H1 (cell line): Measurements from ENCODE around the gene MRTFA. TPM values are rescaled to one million over a fixed set of nuclear protein-coding genes. Genes with fewer than 3 reads are reported as not detected.

ENCODE experiments used
- CTCF ChIA-PET: fragments of 300-600 bp; sonication (Branson Sonifier 250); formaldehyde crosslinking; loops from one replicate; lab custom pipeline; 2021; ENCODE audit not compliant: partially characterized antibody; lab: Charles Lee
- POLR2A ChIA-PET: fragments of 300-600 bp; sonication (Branson Sonifier 250); formaldehyde crosslinking; loops from one replicate; lab custom pipeline; 2021; ENCODE audit warnings: inconsistent platforms; ENCODE audit not compliant: partially characterized antibody; lab: Charles Lee
- DNase-seq, 2 experiments: peaks; one replicate each; pipeline versions ENCODE4 v3.0.0 to v3.0.0-alpha.2; 2010 to 2022; ENCODE audit warnings: low spot score in 2 of 2, low read depth in 1 of 2, mixed read lengths in 1 of 2
- FAIRE-seq: peaks from 2 replicates; lab custom pipeline; 2011; peaks lifted over from hg19 to GRCh38; lab: Jason Lieb, UNC
- H2AFZ ChIP-seq: 2 replicates; pipeline ENCODE4 v1.8.1; 2012; ENCODE audit warnings: low read length, inconsistent platforms
- H2AK5ac ChIP-seq: 2 replicates; pipeline ENCODE4 v1.6.1; 2013; ENCODE audit warnings: low read depth, low read length
- H2BK120ac ChIP-seq: replicated peaks from 2 replicates; pipeline ENCODE3; 2013; ENCODE audit warnings: low read depth, low read length, inconsistent platforms
- H2BK12ac ChIP-seq: 2 replicates; pipeline ENCODE4 v1.6.1; 2013; ENCODE audit warnings: low read depth, low read length
- H2BK15ac ChIP-seq: 2 replicates; pipeline ENCODE4 v1.6.1; 2013; ENCODE audit warnings: low read length
- H2BK20ac ChIP-seq: 2 replicates; pipeline ENCODE4 v1.6.1; 2013; ENCODE audit warnings: low read length
- H2BK5ac ChIP-seq: 2 replicates; pipeline ENCODE4 v1.6.1; 2013; ENCODE audit warnings: low read depth, low read length
- H3K14ac ChIP-seq: 2 replicates; pipeline ENCODE4 v1.6.1; 2013; ENCODE audit warnings: inconsistent platforms; ENCODE audit not compliant: insufficient read length
- H3K18ac ChIP-seq: 2 replicates; pipeline ENCODE4 v1.6.1; 2013; ENCODE audit warnings: low read length; ENCODE audit errors: extremely low read depth
- H3K23ac ChIP-seq: 2 replicates; pipeline ENCODE4 v1.6.1; 2013; ENCODE audit warnings: inconsistent platforms; ENCODE audit not compliant: insufficient read length
- H3K23me2 ChIP-seq: 2 replicates; pipeline ENCODE4 v1.6.1; 2013; ENCODE audit warnings: low read depth, low read length
- H3K27ac ChIP-seq: 2 replicates; pipeline ENCODE4 v1.6.1; 2011; ENCODE audit warnings: low read depth, low read length, inconsistent platforms
- H3K27me3 ChIP-seq, 4 experiments: replicated peaks in 1 of 4; 1 replicate in 1 of 4; 2 replicates in 3 of 4; pipeline versions ENCODE4 v1.6.1 to v1.8.1; 2011 to 2013; ENCODE audit warnings: low read length in 3 of 4, mild to moderate bottlenecking in 3 of 4, inconsistent platforms in 2 of 4, mixed read lengths in 2 of 4, moderate library complexity in 1 of 4; ENCODE audit not compliant: control insufficient read depth in 3 of 4, insufficient read depth in 3 of 4; ENCODE audit errors: extremely low read depth in 1 of 4
- H3K36me3 ChIP-seq, 4 experiments: 2 replicates each; pipeline versions ENCODE4 v1.6.1 to v1.8.1; 2011 to 2013; ENCODE audit warnings: mild to moderate bottlenecking in 4 of 4, low read length in 3 of 4, moderate library complexity in 2 of 4, control low read depth in 1 of 4, inconsistent platforms in 1 of 4; ENCODE audit not compliant: insufficient read depth in 4 of 4, control insufficient read depth in 2 of 4
- H3K4ac ChIP-seq: replicated peaks from 2 replicates; pipeline ENCODE3; 2013; ENCODE audit warnings: low read length, low read depth, mixed read lengths, inconsistent platforms; ENCODE audit not compliant: insufficient read length
- H3K4me1 ChIP-seq, 4 experiments: replicated peaks in 1 of 4; 1 replicate in 1 of 4; 2 replicates in 3 of 4; pipeline versions ENCODE4 v1.6.1 to v1.8.1; 2011 to 2013; ENCODE audit warnings: low read length in 3 of 4, inconsistent platforms in 2 of 4, mixed read lengths in 1 of 4; ENCODE audit not compliant: insufficient read depth in 4 of 4, control insufficient read depth in 3 of 4
- H3K4me2 ChIP-seq, 2 experiments: 2 replicates each; pipeline versions ENCODE4 v1.6.1 to v1.8.1; 2011 to 2013; ENCODE audit warnings: low read depth in 2 of 2, low read length in 2 of 2, control low read depth in 1 of 2, inconsistent platforms in 1 of 2, mild to moderate bottlenecking in 1 of 2; ENCODE audit not compliant: insufficient read depth in 1 of 2
- H3K4me3 ChIP-seq, 4 experiments: fragments of 200-600, 300-600 bp in 1 of 4; sonication (generic), shearing (Covaris generic), sonication (Bioruptor Twin) in 1 of 4; 2 replicates each; pipeline versions ENCODE4 v1.5.1 to v1.8.1; 2011 to 2016; ENCODE audit warnings: low read length in 4 of 4, low read depth in 3 of 4, control low read depth in 2 of 4, inconsistent platforms in 2 of 4, mild to moderate bottlenecking in 2 of 4, mixed read lengths in 1 of 4, moderate library complexity in 1 of 4; ENCODE audit not compliant: insufficient read depth in 2 of 4; ENCODE audit errors: extremely low read depth in 1 of 4
- H3K56ac ChIP-seq: replicated peaks from 2 replicates; pipeline ENCODE3; 2013; ENCODE audit warnings: low read depth, mild to moderate bottlenecking, mixed read lengths, low read length, inconsistent platforms; ENCODE audit not compliant: insufficient read length
- H3K79me1 ChIP-seq: 2 replicates; pipeline ENCODE4 v1.6.1; 2013; ENCODE audit warnings: low read depth, low read length, control low read depth
- H3K79me2 ChIP-seq, 2 experiments: 2 replicates each; pipeline versions ENCODE4 v1.6.1 to v1.8.1; 2012 to 2013; ENCODE audit warnings: low read length in 2 of 2, mild to moderate bottlenecking in 2 of 2, inconsistent platforms in 1 of 2; ENCODE audit not compliant: insufficient read depth in 2 of 2, control insufficient read depth in 1 of 2
- H3K9ac ChIP-seq, 4 experiments: replicated peaks in 1 of 4; 1 replicate in 1 of 4; 2 replicates in 3 of 4; pipeline versions ENCODE4 v1.6.1 to v1.8.1; 2011 to 2013; ENCODE audit warnings: low read depth in 3 of 4, low read length in 3 of 4, control low read depth in 2 of 4, mild to moderate bottlenecking in 2 of 4, moderate library complexity in 2 of 4, inconsistent platforms in 1 of 4; ENCODE audit errors: extremely low read depth in 1 of 4
- H3K9me3 ChIP-seq, 2 experiments: 2 replicates each; pipeline versions ENCODE4 v1.6.1 to v1.8.1; 2012 to 2013; ENCODE audit warnings: mild to moderate bottlenecking in 2 of 2, moderate library complexity in 2 of 2, control low read depth in 1 of 2, inconsistent platforms in 1 of 2, low read depth in 1 of 2, low read length in 1 of 2, mixed read lengths in 1 of 2; ENCODE audit not compliant: insufficient read depth in 2 of 2
- H4K20me1 ChIP-seq, 2 experiments: replicated peaks in 1 of 2; 2 replicates each; pipeline versions ENCODE3 to v1.8.1; 2011 to 2013; ENCODE audit warnings: inconsistent platforms in 2 of 2, low read length in 2 of 2, mild to moderate bottlenecking in 1 of 2; ENCODE audit not compliant: insufficient read depth in 2 of 2, control insufficient read depth in 1 of 2
- H4K5ac ChIP-seq: 2 replicates; pipeline ENCODE4 v1.6.1; 2013; ENCODE audit warnings: low read length, low read depth, mixed read lengths, inconsistent platforms; ENCODE audit not compliant: insufficient read length
- H4K8ac ChIP-seq: 2 replicates; pipeline ENCODE4 v1.8.0; 2013; ENCODE audit warnings: mild to moderate bottlenecking, moderate library complexity, low read length, inconsistent platforms; ENCODE audit not compliant: insufficient read depth; ENCODE audit errors: extremely low read depth
- H4K91ac ChIP-seq: replicated peaks from 2 replicates; pipeline ENCODE3; 2013; ENCODE audit warnings: low read length, mixed read lengths, inconsistent platforms; ENCODE audit not compliant: insufficient read length
- ASH2L ChIP-seq: fragments of 200-600, 300-600 bp; sonication (generic); IDR thresholded peaks from one replicate; pipeline ENCODE4 v1.7.1; 2017; ENCODE audit warnings: low read length
- ATF2 ChIP-seq: IDR thresholded peaks from 2 replicates; pipeline ENCODE4 v1.6.1; 2012; ENCODE audit warnings: low read length, inconsistent platforms
- ATF3 ChIP-seq: IDR thresholded peaks from 2 replicates; pipeline ENCODE4 v1.6.1; 2011; ENCODE audit warnings: low read depth, mild to moderate bottlenecking, low read length; ENCODE audit not compliant: insufficient read depth
- CBX8 ChIP-seq: fragments of 300-800, 300-1000 bp; sonication (generic); IDR thresholded peaks from 2 replicates; pipeline ENCODE4 v1.7.1; 2016; ENCODE audit warnings: low read depth, low read length, borderline replicate concordance
- CREB1 ChIP-seq: IDR thresholded peaks from 2 replicates; pipeline ENCODE4 v1.6.1; 2012; ENCODE audit warnings: inconsistent platforms
- E2F6 ChIP-seq: IDR thresholded peaks from 2 replicates; pipeline ENCODE4 v1.6.1; 2012; ENCODE audit warnings: inconsistent platforms
- EP300 ChIP-seq, 2 experiments: IDR thresholded peaks; 1 replicate in 1 of 2; 2 replicates in 1 of 2; pipeline ENCODE4 v1.6.1; 2011 to 2012; ENCODE audit warnings: low read depth in 2 of 2, low read length in 2 of 2, mild to moderate bottlenecking in 2 of 2, borderline replicate concordance in 1 of 2, inconsistent platforms in 1 of 2, moderate library complexity in 1 of 2
- RXRA ChIP-seq: IDR thresholded peaks from 2 replicates; pipeline ENCODE4 v1.6.1; 2011; ENCODE audit warnings: low read depth, mild to moderate bottlenecking, low read length, moderate library complexity; ENCODE audit not compliant: insufficient read depth
- SIX5 ChIP-seq: IDR thresholded peaks from 2 replicates; pipeline ENCODE4 v1.6.1; 2011; ENCODE audit warnings: mild to moderate bottlenecking, low read depth, low read length
- SRF ChIP-seq: IDR thresholded peaks from 2 replicates; pipeline ENCODE4 v1.6.1; 2011; ENCODE audit warnings: mild to moderate bottlenecking, low read depth, low read length, moderate library complexity
- SUZ12 ChIP-seq: fragments of 200-600 bp; sonication (generic); IDR thresholded peaks from 2 replicates; pipeline ENCODE4 v1.6.1; 2012; ENCODE audit warnings: mild to moderate bottlenecking, inconsistent platforms, low read length, moderate library complexity, mixed read lengths
- WGBS, 2 experiments: shearing (Covaris generic) in 1 of 2; methylation state at CpG; one replicate each; pipeline versions ENCODE4 v1.1.6 to v1.1.7; 2013 to 2015; ENCODE audit warnings: low lambda C conversion rate in 2 of 2, mixed read lengths in 2 of 2, inconsistent platforms in 1 of 2, low coverage in 1 of 2, missing lambda C conversion rate in 1 of 2; ENCODE audit not compliant: insufficient replicate concordance in 2 of 2, insufficient coverage in 1 of 2, insufficient read length in 1 of 2; ENCODE audit errors: extremely low coverage in 1 of 2, missing lambda C conversion rate in 1 of 2; 5-methylcytosine and 5-hydroxymethylcytosine counted together
- polyA plus RNA-seq, 7 experiments: library from polyadenylated mRNA; depleted of rRNA in 3 of 7; stranded (reverse) in 5 of 7; unstranded in 2 of 7; fragments of >200 nt in 5 of 7; fragments of 200-250 nt in 2 of 7; gene quantifications; 1 replicate in 5 of 7; 2 replicates in 1 of 7; 4 replicates in 1 of 7; pipeline versions ENCODE4 v1.2.1 to v1.2.3, GENCODE V29; 2011 to 2013; ENCODE audit warnings: missing spikeins in 2 of 7, mixed read lengths in 2 of 7
- total RNA-seq: library from RNA; stranded (reverse); fragmentation: NEBNext Ultra II Directional; extraction: Animal tissue kit (Norgen Biotek cat#: 25700); gene quantifications from 2 replicates; pipeline ENCODE4 v1.2.1, GENCODE V29; 2021

The MRTFA gene
- total and polyA plus RNA-seq, 2 of the 8 experiments (the other 6 are each of a cell fraction or from before 2014, with no cell fraction given) = 5.4 to 37.9 TPM

DNA sequence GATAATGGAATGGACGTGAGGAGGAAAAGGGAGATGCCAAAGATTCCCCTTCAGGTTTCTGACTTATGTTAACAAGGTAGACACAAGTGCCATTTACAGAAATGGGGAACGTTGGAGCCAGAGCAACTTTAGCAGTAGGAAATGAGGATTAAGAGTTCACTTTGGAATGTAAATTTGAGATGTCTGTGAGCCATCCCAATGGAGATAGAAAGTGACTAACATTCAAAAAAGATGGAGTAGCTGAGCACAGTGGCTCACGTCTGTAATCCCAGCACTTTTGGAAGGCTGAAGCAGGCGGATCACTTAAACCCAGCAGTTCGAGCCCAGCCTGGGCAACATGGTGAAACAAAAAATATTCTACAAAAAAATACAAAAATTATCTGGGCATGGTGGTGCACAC is 19.9 kb downstream of the MRTFA start:
- no peak overlapping the region for H2AFZ ChIP-seq

More for the DNA sequence above, 19.9 kb downstream of the MRTFA start:
- FAIRE-seq = no peak
- Histone ChIP-seq H4K91ac (no peak overlapping the region), H3K9ac (no peak overlapping the region), H4K20me1 (no peaks in the 10 kb centered on the region), H3K56ac (no peak overlapping the region), H2AK5ac (no peak overlapping the region), H2BK20ac (no peak overlapping the region), H4K8ac (no peak overlapping the region), H3K23ac (no peak overlapping the region), H3K4me3 (no peak overlapping the region), H2BK5ac (no peak overlapping the region), H2BK12ac (no peak overlapping the region), H2BK120ac (no peak overlapping the region), H3K9me3 (peaks cover 3 to 4% of the 10 kb centered on the region in 2 experiments; a peak in 1 of 4 replicates), H3K27ac (no peak overlapping the region), H3K14ac (no peak overlapping the region), H3K4me1 (no peaks in the 10 kb centered on the region; a peak in 1 of 7 replicates), H3K18ac (no peak overlapping the region), H3K36me3 (no peaks in the 10 kb centered on the region), H3K4ac (no peak overlapping the region), H3K79me1 (no peaks in the 10 kb centered on the region; the same call in 1 of the 2 replicates), H3K79me2 (peaks cover 0 to 57% of the 10 kb centered on the region in 2 experiments; a peak in 3 of 4 replicates), H2BK15ac (no peak overlapping the region), H3K23me2 (no peaks in the 10 kb centered on the region), H3K4me2 (no peak overlapping the region), H3K27me3 (no peaks in the 10 kb centered on the region), H4K5ac (no peak overlapping the region)
- ChIA-PET POLR2A (interaction anchor here (1.9 kb wide), 1 partner anchor 10 kb away, joined by 4 read pairs; no protein-coding TSS in a partner anchor), CTCF (interaction anchor here (1.5 to 1.8 kb wide), 2 partner anchors 92 to 180 kb away, joined by 4 to 6 read pairs; no protein-coding TSS in a partner anchor)
- WGBS, 2 experiments = 88% methylated on average over 5 of the region's 5 CpGs; no CpG with 5 or more reads in 1 of the 2 experiments
- no peak for DNase-seq
- TF ChIP-seq ATF3 (no peak), RXRA (no peak), ASH2L (no peak), CREB1 (no peak), ATF2 (no peak), EP300 (IDR thresholded peaks at IDR 0.05; ENCODE audit: borderline replicate concordance in 1 of 2, low read depth in 2 of 2, low read length in 2 of 2) (no peak), SRF (no peak), SUZ12 (no peak), SIX5 (no peak), E2F6 (no peak), CBX8 (no peak)
